Body of pancreas (tissue), 4 donors: ENCODE results near the gene CDCA4.

ENCODE experiments used
- CTCF ChIP-seq, 7 experiments: fragments of 450-650 bp in 4 of 7; fragments of 200-600 bp in 3 of 7; sonication (generic) in 3 of 7; IDR thresholded peaks; one replicate each; pipeline ENCODE4 v1.5.1; 2016 to 2019; ENCODE audit warnings: antibody characterized with exemption in 7 of 7
- POLR2A ChIP-seq, 3 donors: fragments of 450-650 bp; IDR thresholded peaks; one replicate each; pipeline ENCODE4 v1.6.1; 2016; ENCODE audit warnings: antibody characterized with exemption in 3 of 3, mild to moderate bottlenecking in 2 of 3

DNA sequence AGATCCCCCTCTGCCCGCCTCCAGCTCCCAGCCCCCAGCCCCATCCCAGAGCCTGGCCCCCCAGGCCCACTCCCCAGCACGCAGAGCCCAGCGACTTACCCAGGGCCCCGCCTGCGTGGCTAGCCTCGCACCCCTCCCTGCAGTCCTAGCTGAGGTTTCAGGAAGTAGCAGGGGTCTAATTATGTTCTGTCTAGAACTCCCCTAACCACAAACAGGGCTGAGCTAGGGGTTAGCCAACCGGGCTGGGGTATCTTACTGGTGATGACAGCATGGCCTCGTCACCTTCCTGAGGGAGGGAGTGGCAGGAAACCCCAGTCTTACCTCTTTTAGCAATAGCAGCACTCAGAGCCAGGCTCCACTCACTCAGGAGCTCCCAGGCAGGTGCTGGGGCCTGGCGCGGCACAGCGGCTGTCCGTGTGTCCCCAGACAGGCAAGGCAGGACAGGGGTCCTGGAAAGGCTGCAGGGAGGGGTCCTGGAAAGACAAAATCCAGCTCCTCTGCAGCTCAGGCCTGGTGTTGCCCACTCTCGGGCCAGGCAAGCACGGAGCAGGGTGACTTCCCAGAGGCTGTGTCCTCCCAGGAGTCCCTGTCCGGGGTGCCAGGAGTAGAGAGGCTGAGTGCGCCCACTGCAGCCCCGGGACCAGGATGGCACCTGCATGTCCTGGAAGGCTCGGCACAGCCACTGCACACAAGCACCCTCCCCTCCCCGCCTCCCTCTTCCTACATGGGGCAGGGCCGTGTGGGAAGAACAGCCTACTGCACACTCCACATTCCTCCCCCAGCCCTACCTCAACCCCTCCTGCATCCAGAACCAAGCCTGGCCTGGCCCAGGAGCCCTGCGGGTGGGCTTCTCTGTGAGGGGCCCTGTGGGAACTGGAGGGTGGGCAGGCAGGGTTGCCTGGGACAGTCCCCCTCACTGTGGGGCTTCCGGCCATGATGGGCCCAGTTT, 44.7 kb upstream of the CDCA4 start, which contains the start of gene GPR132:
- TF ChIP-seq POLR2A (IDR thresholded peaks at IDR 0.05): peak in 1 of 3 donors; percentile 64
- TF ChIP-seq CTCF (IDR thresholded peaks at IDR 0.05): no peak
